H9 (cell line): ENCODE results near the gene FLVCR2. TPM values are rescaled to one million over a fixed set of nuclear protein-coding genes. Genes with fewer than 3 reads are reported as not detected.

Experiments
- DNase-seq: peaks from one replicate; pipeline ENCODE4 v3.0.0-alpha.2; 2017
- H2AFZ ChIP-seq: one replicate; pipeline ENCODE4 v1.6.1; 2013; ENCODE audit warnings: mild to moderate bottlenecking, low read length, control low read depth, moderate library complexity
- H2AK5ac ChIP-seq: 2 replicates; pipeline ENCODE4 v1.6.1; 2013; ENCODE audit warnings: low read length, control low read depth, mixed read lengths; ENCODE audit not compliant: insufficient read length
- H2BK120ac ChIP-seq: one replicate; pipeline ENCODE4 v1.6.1; 2013; ENCODE audit warnings: low read depth, mild to moderate bottlenecking, low read length, control low read depth, inconsistent platforms; ENCODE audit not compliant: poor library complexity, severe bottlenecking
- H2BK12ac ChIP-seq: 2 replicates; pipeline ENCODE4 v1.6.1; 2013; ENCODE audit warnings: low read length, control low read depth, mixed read lengths, low read depth; ENCODE audit not compliant: insufficient read length
- H2BK15ac ChIP-seq: 2 replicates; pipeline ENCODE4 v1.6.1; 2013; ENCODE audit warnings: low read depth, low read length, control low read depth
- H2BK20ac ChIP-seq: one replicate; pipeline ENCODE4 v1.6.1; 2013; ENCODE audit warnings: low read depth, mild to moderate bottlenecking, low read length, control low read depth, inconsistent platforms; ENCODE audit not compliant: poor library complexity, severe bottlenecking
- H2BK5ac ChIP-seq: 2 replicates; pipeline ENCODE4 v1.6.1; 2013; ENCODE audit warnings: low read length, control low read depth, mixed read lengths; ENCODE audit not compliant: insufficient read length
- H3K14ac ChIP-seq: 2 replicates; pipeline ENCODE4 v1.6.1; 2013; ENCODE audit warnings: low read length, control low read depth; ENCODE audit not compliant: insufficient read depth
- H3K18ac ChIP-seq: 2 replicates; pipeline ENCODE4 v1.6.1; 2013; ENCODE audit warnings: low read depth, mild to moderate bottlenecking, mixed read lengths, low read length, control low read depth; ENCODE audit not compliant: insufficient read length
- H3K23ac ChIP-seq: 2 replicates; pipeline ENCODE4 v1.6.1; 2013; ENCODE audit warnings: low read length, control low read depth, mixed read lengths, low read depth; ENCODE audit not compliant: insufficient read length
- H3K23me2 ChIP-seq: 2 replicates; pipeline ENCODE4 v1.6.1; 2013; ENCODE audit warnings: low read depth, mild to moderate bottlenecking, mixed read lengths, low read length, control low read depth; ENCODE audit not compliant: insufficient read length, poor library complexity, severe bottlenecking
- H3K27ac ChIP-seq: 2 replicates; pipeline ENCODE4 v1.5.1; 2013; ENCODE audit warnings: low read length, control low read depth, mixed read lengths, low read depth; ENCODE audit not compliant: insufficient read length
- H3K27me3 ChIP-seq: 2 replicates; pipeline ENCODE4 v1.6.1; 2013; ENCODE audit warnings: low read length, control low read depth, inconsistent platforms; ENCODE audit not compliant: insufficient read depth
- H3K4ac ChIP-seq: 2 replicates; pipeline ENCODE4 v1.6.1; 2013; ENCODE audit warnings: low read depth, mild to moderate bottlenecking, control low read depth, inconsistent platforms, low read length, moderate library complexity
- H3K4me1 ChIP-seq: 2 replicates; pipeline ENCODE4 v1.6.1; 2013; ENCODE audit warnings: low read length, control low read depth, inconsistent platforms; ENCODE audit not compliant: insufficient read depth
- H3K4me2 ChIP-seq: 2 replicates; pipeline ENCODE4 v1.6.1; 2013; ENCODE audit warnings: low read length, control low read depth, mixed read lengths; ENCODE audit not compliant: insufficient read length, insufficient read depth
- H3K56ac ChIP-seq: 2 replicates; pipeline ENCODE4 v1.6.1; 2013; ENCODE audit warnings: low read depth, mild to moderate bottlenecking, mixed read lengths, low read length, control low read depth; ENCODE audit not compliant: insufficient read length
- H3K79me1 ChIP-seq: 2 replicates; pipeline ENCODE4 v1.6.1; 2013; ENCODE audit warnings: low read depth, mild to moderate bottlenecking, moderate library complexity, low read length, control low read depth, inconsistent platforms; ENCODE audit not compliant: insufficient read depth, poor library complexity, severe bottlenecking
- H3K79me2 ChIP-seq: 2 replicates; pipeline ENCODE4 v1.6.1; 2013; ENCODE audit warnings: low read length, control low read depth, inconsistent platforms; ENCODE audit not compliant: insufficient read depth
- H3K9ac ChIP-seq: 2 replicates; pipeline ENCODE4 v1.6.1; 2013; ENCODE audit warnings: low read length, control low read depth, mixed read lengths; ENCODE audit not compliant: insufficient read length; ENCODE audit errors: extremely low read depth
- H3K9me3 ChIP-seq: one replicate; pipeline ENCODE4 v1.6.1; 2013; ENCODE audit warnings: low read depth, low read length, inconsistent platforms; ENCODE audit not compliant: control insufficient read depth
- H3T11ph ChIP-seq: one replicate; pipeline ENCODE4 v1.6.1; 2013; ENCODE audit warnings: mild to moderate bottlenecking, low read length, control low read depth, inconsistent platforms
- H4K20me1 ChIP-seq: one replicate; pipeline ENCODE4 v1.6.1; 2013; ENCODE audit not compliant: control insufficient read depth, insufficient read length, insufficient read depth
- H4K5ac ChIP-seq: 2 replicates; pipeline ENCODE4 v1.6.1; 2013; ENCODE audit warnings: low read depth, mild to moderate bottlenecking, mixed read lengths, low read length, control low read depth; ENCODE audit not compliant: insufficient read length
- H4K8ac ChIP-seq: replicated peaks from 2 replicates; pipeline ENCODE4 v1.6.1; 2013; ENCODE audit warnings: low read length, control low read depth, mixed read lengths, low read depth; ENCODE audit not compliant: insufficient read length
- H4K91ac ChIP-seq: 2 replicates; pipeline ENCODE4 v1.6.1; 2013; ENCODE audit warnings: low read depth, mild to moderate bottlenecking, moderate library complexity, mixed read lengths, low read length, control low read depth; ENCODE audit not compliant: insufficient read length
- H3K27ac Mint-ChIP-seq, 3 experiments: 2 replicates in 2 of 3; 3 replicates in 1 of 3; pipeline ENCODE4 v1.8.0; 2020 to 2021; ENCODE audit warnings: mixed read lengths in 3 of 3, mild to moderate bottlenecking in 1 of 3, moderate library complexity in 1 of 3
- H3K27me3 Mint-ChIP-seq: 2 replicates; pipeline ENCODE4 v1.8.0; 2021; ENCODE audit warnings: low read depth, mild to moderate bottlenecking, moderate library complexity, mixed read lengths
- H3K36me3 Mint-ChIP-seq, 3 experiments: 2 replicates in 2 of 3; 3 replicates in 1 of 3; pipeline ENCODE4 v1.8.0; 2020 to 2021; ENCODE audit warnings: low read depth in 3 of 3, mixed read lengths in 3 of 3; ENCODE audit not compliant: insufficient read depth in 1 of 3
- H3K4me1 Mint-ChIP-seq, 2 experiments: 2 replicates each; pipeline ENCODE4 v1.8.0; 2020; ENCODE audit warnings: mixed read lengths in 2 of 2
- H3K4me3 Mint-ChIP-seq, 2 experiments: 2 replicates in 1 of 2; 3 replicates in 1 of 2; pipeline ENCODE4 v1.8.0; 2020 to 2021; ENCODE audit warnings: mild to moderate bottlenecking in 2 of 2, mixed read lengths in 2 of 2, moderate library complexity in 1 of 2
- H3K9me3 Mint-ChIP-seq, 2 experiments: 2 replicates in 1 of 2; 3 replicates in 1 of 2; pipeline ENCODE4 v1.8.0; 2020; ENCODE audit warnings: mild to moderate bottlenecking in 2 of 2, mixed read lengths in 2 of 2, moderate library complexity in 1 of 2
- WGBS: extraction: QIAGEN DNeasy Blood & Tissue Kit; methylation state at CpG from one replicate; pipeline ENCODE4 v1.1.7; 2013; ENCODE audit warnings: missing lambda C conversion rate, low lambda C conversion rate, mixed read lengths; ENCODE audit not compliant: insufficient read length; ENCODE audit errors: extremely low coverage; 5-methylcytosine and 5-hydroxymethylcytosine counted together
- total RNA-seq: library from RNA; stranded (reverse); gene quantifications from 2 replicates; pipeline ENCODE4 v1.2.1, GENCODE V29; 2021
- TF ChIP-seq, protein P1 (sequence below): fragments of 200-600 bp; sonication (generic); conservative IDR thresholded peaks from 3 replicates; pipeline ENCODE4 v1.8.0; 2021; ENCODE audit warnings: antibody characterized with exemption, mild to moderate bottlenecking

FLVCR2 gene
- total RNA-seq, 1 experiment from 2014 or later: 7.1 TPM

DNA sequence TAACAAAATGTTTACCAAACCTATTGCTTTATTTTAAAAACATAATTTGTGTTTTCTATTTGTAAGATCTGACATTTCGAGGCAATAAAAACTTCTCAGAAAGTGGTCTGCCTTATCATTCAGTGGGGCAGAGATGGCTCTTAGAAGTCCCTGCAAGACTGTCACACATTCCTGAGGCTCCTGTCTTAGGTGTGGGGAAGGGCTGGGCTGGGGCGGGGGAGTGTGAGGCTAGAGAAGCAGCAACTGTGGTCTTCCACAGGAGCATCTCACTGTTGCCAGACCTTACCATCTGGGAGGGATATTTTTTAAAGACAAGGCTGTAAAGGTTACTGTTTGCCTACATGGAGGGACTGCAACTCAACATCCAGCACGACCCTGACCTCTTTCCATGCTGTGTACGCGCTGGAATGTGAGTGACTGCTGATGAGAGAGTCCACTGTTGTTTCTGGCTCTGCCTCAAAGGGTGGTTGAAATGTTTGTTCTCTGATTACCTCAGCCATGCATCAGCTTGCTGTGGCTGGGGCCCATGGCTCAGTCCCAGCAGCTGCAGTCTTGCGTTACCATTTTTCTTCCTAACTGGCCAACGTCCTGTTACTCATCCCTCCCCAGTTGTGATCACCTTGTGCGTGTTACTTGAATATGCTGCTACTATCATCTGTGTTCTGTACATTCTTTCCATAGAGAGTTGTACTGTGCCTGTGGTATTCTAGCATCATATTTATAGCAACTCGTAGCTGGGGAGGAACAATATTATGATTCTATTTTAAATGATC is 69.8 kb downstream of the FLVCR2 start:
- H2BK12ac ChIP-seq: no peak overlapping the region
- H4K8ac ChIP-seq: no peak overlapping the region
- no peak overlapping the region for H3K4ac ChIP-seq
- H4K5ac ChIP-seq: no peak overlapping the region
- no peak overlapping the region for H2BK120ac ChIP-seq
- H3K79me1 ChIP-seq: no peaks in the 10 kb centered on the region
- peak overlapping the region; percentile 21 to 63 (median 48); a peak in 2 of 7 replicates for H3K27ac Mint-ChIP-seq
- H3K9me3 ChIP-seq: no peaks in the 10 kb centered on the region
- H3K9ac ChIP-seq: no peak overlapping the region
- H3K14ac ChIP-seq: no peak overlapping the region
- no peak for DNase-seq
- H3K23me2 ChIP-seq: no peaks in the 10 kb centered on the region
- no CpG with 5 or more reads among the region's 9 CpGs for WGBS
- no peak overlapping the region for H3K4me3 Mint-ChIP-seq
- H2AK5ac ChIP-seq: no peak overlapping the region
- H3K18ac ChIP-seq: no peak overlapping the region
- H4K91ac ChIP-seq: no peak overlapping the region
- H3K4me1 Mint-ChIP-seq: no peaks in the 10 kb centered on the region
- H3K4me2 ChIP-seq: no peak overlapping the region
- H3K27me3 Mint-ChIP-seq: no peaks in the 10 kb centered on the region
- no peak overlapping the region for H2AFZ ChIP-seq
- H3K23ac ChIP-seq: no peak overlapping the region
- no peak overlapping the region for H2BK20ac ChIP-seq
- H3K36me3 Mint-ChIP-seq: peaks cover 31 to 54% (median 42%) of the 10 kb centered on the region in 3 experiments
- H3K27me3 ChIP-seq: no peaks in the 10 kb centered on the region
- H3K4me1 ChIP-seq: no peaks in the 10 kb centered on the region
- no peak overlapping the region for H2BK5ac ChIP-seq
- no peak overlapping the region for H2BK15ac ChIP-seq
- TF ChIP-seq, protein P1, sequence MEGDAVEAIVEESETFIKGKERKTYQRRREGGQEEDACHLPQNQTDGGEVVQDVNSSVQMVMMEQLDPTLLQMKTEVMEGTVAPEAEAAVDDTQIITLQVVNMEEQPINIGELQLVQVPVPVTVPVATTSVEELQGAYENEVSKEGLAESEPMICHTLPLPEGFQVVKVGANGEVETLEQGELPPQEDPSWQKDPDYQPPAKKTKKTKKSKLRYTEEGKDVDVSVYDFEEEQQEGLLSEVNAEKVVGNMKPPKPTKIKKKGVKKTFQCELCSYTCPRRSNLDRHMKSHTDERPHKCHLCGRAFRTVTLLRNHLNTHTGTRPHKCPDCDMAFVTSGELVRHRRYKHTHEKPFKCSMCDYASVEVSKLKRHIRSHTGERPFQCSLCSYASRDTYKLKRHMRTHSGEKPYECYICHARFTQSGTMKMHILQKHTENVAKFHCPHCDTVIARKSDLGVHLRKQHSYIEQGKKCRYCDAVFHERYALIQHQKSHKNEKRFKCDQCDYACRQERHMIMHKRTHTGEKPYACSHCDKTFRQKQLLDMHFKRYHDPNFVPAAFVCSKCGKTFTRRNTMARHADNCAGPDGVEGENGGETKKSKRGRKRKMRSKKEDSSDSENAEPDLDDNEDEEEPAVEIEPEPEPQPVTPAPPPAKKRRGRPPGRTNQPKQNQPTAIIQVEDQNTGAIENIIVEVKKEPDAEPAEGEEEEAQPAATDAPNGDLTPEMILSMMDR: no peak
- no peaks in the 10 kb centered on the region for H4K20me1 ChIP-seq
- no peak overlapping the region for H3K27ac ChIP-seq
- no peaks in the 10 kb centered on the region for H3K79me2 ChIP-seq
- H3K9me3 Mint-ChIP-seq: no peaks in the 10 kb centered on the region
- no peak overlapping the region for H3T11ph ChIP-seq
- H3K56ac ChIP-seq: no peak overlapping the region
